OCI-LY7 (cell line): ENCODE measurements around the gene PXDN. TPM values are rescaled to one million over a fixed set of nuclear protein-coding genes. Genes with fewer than 3 reads are reported as not detected.
"Not testable (repeated sequence)": the region's sequence is repeated elsewhere in the genome, so short reads cannot be mapped to it uniquely, and the experiment has no call there.

ENCODE experiments used
- BruUV-seq: library from RNA; stranded (reverse); fragments of 400-500 nt; replicated peaks from 2 replicates; lab custom pipeline; 2021; lab: Mats Ljungman, UMichigan
- CTCF ChIA-PET: fragments of 300-600 bp; sonication (Branson Sonifier 250); formaldehyde crosslinking; loops from one replicate; lab custom pipeline; 2022; ENCODE audit warnings: antibody characterized with exemption; ENCODE audit not compliant: unreplicated experiment; lab: Charles Lee
- POLR2A ChIA-PET: fragments of 300-600 bp; sonication (Branson Sonifier 250); formaldehyde crosslinking; loops from one replicate; lab custom pipeline; 2022; ENCODE audit warnings: antibody characterized with exemption; lab: Charles Lee
- DNase-seq: peaks from one replicate; pipeline ENCODE4 v3.0.0-alpha.2; 2015; ENCODE audit warnings: low spot score
- H2AFZ ChIP-seq: fragments of 200-600 bp; sonication (generic), shearing (Covaris generic); 2 replicates; pipeline ENCODE4 v1.6.1; 2014; ENCODE audit warnings: mild to moderate bottlenecking, antibody characterized with exemption, low read length, moderate library complexity
- H3K27ac ChIP-seq: fragments of 200-600 bp; sonication (generic); 2 replicates; pipeline ENCODE4 v1.5.1; 2014; ENCODE audit warnings: mixed run types, low read depth, mild to moderate bottlenecking, moderate library complexity, low read length, inconsistent platforms; ENCODE audit not compliant: poor library complexity, severe bottlenecking
- H3K36me3 ChIP-seq: fragments of 200-600 bp; sonication (generic); 2 replicates; pipeline ENCODE4 v1.6.1; 2014; ENCODE audit warnings: mild to moderate bottlenecking, antibody characterized with exemption, low read length, moderate library complexity, mixed read lengths; ENCODE audit not compliant: insufficient read depth
- H3K4me1 ChIP-seq: fragments of 200-600 bp; sonication (generic); 2 replicates; pipeline ENCODE4 v1.5.1; 2014; ENCODE audit warnings: mild to moderate bottlenecking, low read length; ENCODE audit not compliant: insufficient read depth, poor library complexity, severe bottlenecking
- H3K4me2 ChIP-seq: fragments of 200-600 bp; sonication (generic); 2 replicates; pipeline ENCODE4 v1.6.1; 2014; ENCODE audit warnings: mild to moderate bottlenecking, low read length
- H3K4me3 ChIP-seq: fragments of 200-600 bp; sonication (generic); 2 replicates; pipeline ENCODE4 v1.5.1; 2014; ENCODE audit warnings: mild to moderate bottlenecking, low read depth, low read length; ENCODE audit not compliant: poor library complexity, severe bottlenecking
- H3K79me2 ChIP-seq: fragments of 200-600 bp; sonication (generic); 2 replicates; pipeline ENCODE4 v1.6.1; 2016; ENCODE audit warnings: low read depth, mild to moderate bottlenecking, low read length, moderate library complexity, mixed read lengths; ENCODE audit not compliant: insufficient read depth
- H3K9me2 ChIP-seq: fragments of 200-600 bp; sonication (generic); 2 replicates; pipeline ENCODE4 v1.6.1; 2016; ENCODE audit warnings: mild to moderate bottlenecking, low read length, mixed read lengths; ENCODE audit not compliant: insufficient read depth
- H3K9me3 ChIP-seq: fragments of 200-600 bp; sonication (generic); 2 replicates; pipeline ENCODE4 v1.6.1; 2014; ENCODE audit warnings: mild to moderate bottlenecking, mixed run types, low read length, mixed read lengths
- H4K20me1 ChIP-seq: fragments of 200-600 bp; sonication (generic); 2 replicates; pipeline ENCODE4 v1.6.1; 2014; ENCODE audit warnings: mild to moderate bottlenecking, antibody characterized with exemption, low read length, moderate library complexity, mixed read lengths; ENCODE audit not compliant: insufficient read depth
- CTCF ChIP-seq: fragments of 200-600 bp; sonication (generic); conservative IDR thresholded peaks from 2 replicates; pipeline ENCODE4 v1.5.1; 2014; ENCODE audit warnings: mild to moderate bottlenecking, antibody characterized with exemption, low read length, moderate library complexity, mixed read lengths
- EZH2phosphoT487 ChIP-seq: fragments of 200-600 bp; sonication (generic); IDR thresholded peaks from 2 replicates; pipeline ENCODE4 v1.6.1; 2018; ENCODE audit warnings: low read depth, borderline replicate concordance, mild to moderate bottlenecking, mixed run types, antibody characterized with exemption, low read length, moderate library complexity, mixed read lengths
- intact Hi-C: fragments of 100-400 bp; cut with micrococcal nuclease; formaldehyde crosslinking; loops from one replicate; pipeline ENCODE4 v1.10.0; 2022; ENCODE audit not compliant: unreplicated experiment
- total RNA-seq, 2 experiments: library from RNA; depleted of rRNA in 1 of 2; stranded (reverse); fragments of >200 nt in 1 of 2; shearing (Covaris generic) in 1 of 2; gene quantifications; 2 replicates each; pipeline ENCODE4 v1.2.3, GENCODE V29; 2014 to 2022

Gene PXDN
- total RNA-seq, 2 experiments from 2014 or later, result not detected

- BruUV-seq, result no TSS peak
- no peak for DNase-seq
- no peak for TF ChIP-seq EZH2phosphoT487
- no peak for TF ChIP-seq CTCF
- intact Hi-C loops, result no loop called here
- CTCF ChIA-PET, result no interaction called here
- POLR2A ChIA-PET, result no interaction called here
- Histone ChIP-seq H3K4me2 (no peak overlapping the region), H3K4me1 (no peaks in the 10 kb centered on the region), H4K20me1 (no peaks in the 10 kb centered on the region), H3K79me2 (no peaks in the 10 kb centered on the region), H2AFZ (no peak overlapping the region), H3K36me3 (no peaks in the 10 kb centered on the region), H3K4me3 (no peak overlapping the region), H3K9me3 (no peaks in the 10 kb centered on the region), H3K27ac (no peak overlapping the region), H3K9me2 (no peaks in the 10 kb centered on the region)
These were observed 36.4 kb upstream of the PXDN start for GRCh38 chr2:1780693-1781092.

- H3K9me3 ChIP-seq, H3K4me1 ChIP-seq, H3K9me2 ChIP-seq, BruUV-seq, H3K36me3 ChIP-seq, CTCF ChIA-PET, DNase-seq, H4K20me1 ChIP-seq, H3K27ac ChIP-seq, H3K4me2 ChIP-seq, H2AFZ ChIP-seq, H3K4me3 ChIP-seq, POLR2A ChIA-PET, H3K79me2 ChIP-seq, intact Hi-C loops: not testable (repeated sequence)
These were observed 35.7 kb upstream of the PXDN start for GRCh38 chr2:1780054-1780453.

- H4K20me1 ChIP-seq, result no peaks in the 10 kb centered on the region
- H3K9me2 ChIP-seq, result no peaks in the 10 kb centered on the region
- H3K4me3 ChIP-seq, result no peak overlapping the region
- CTCF ChIA-PET, result no interaction called here
- TF ChIP-seq CTCF (no peak), EZH2phosphoT487 (no peak)
- intact Hi-C loops, result no loop called here
- no TSS peak for BruUV-seq
- no peak overlapping the region for H3K27ac ChIP-seq
- no peak for DNase-seq
- POLR2A ChIA-PET, result no interaction called here
- no peak overlapping the region for H2AFZ ChIP-seq
- H3K9me3 ChIP-seq, result no peaks in the 10 kb centered on the region
- no peaks in the 10 kb centered on the region for H3K4me1 ChIP-seq
- H3K36me3 ChIP-seq, result no peaks in the 10 kb centered on the region
- no peak overlapping the region for H3K4me2 ChIP-seq
- H3K79me2 ChIP-seq, result no peaks in the 10 kb centered on the region
These were observed 34.3 kb upstream of the PXDN start for GRCh38 chr2:1778566-1778965.
